Measurements from ENCODE around the gene TTL.
"Not testable (repeated sequence)": the region's sequence is repeated elsewhere in the genome, so short reads cannot be mapped to it uniquely, and the experiment has no call there.

Gene TTL

DNA sequence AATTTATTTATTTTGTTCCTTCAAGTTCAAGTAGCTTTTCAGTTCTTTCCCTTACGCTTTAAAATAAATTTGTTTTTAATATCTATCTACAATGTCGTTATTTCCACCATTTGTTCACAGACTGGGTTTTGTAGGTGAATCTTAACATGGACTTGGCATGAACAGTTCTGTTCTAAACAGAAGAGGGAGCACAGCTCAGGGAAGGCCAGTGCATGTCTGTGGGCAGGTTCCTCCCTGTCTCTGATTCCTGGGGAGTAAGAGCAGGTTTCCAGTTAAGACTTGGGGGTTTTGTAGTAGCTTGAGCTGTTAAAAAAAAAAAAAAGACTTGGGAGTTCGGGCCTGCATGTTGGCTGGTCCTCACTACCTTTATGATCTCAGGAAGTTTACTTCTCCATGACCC, 11.1 kb downstream of the TTL start:
- DNase-seq (ENCODE audit: low read depth): peak; percentile 21
- no peak overlapping the region for H3K4me3 ChIP-seq (replicated peaks; ENCODE audit: low read depth, low read length)
- TF ChIP-seq, protein P1, sequence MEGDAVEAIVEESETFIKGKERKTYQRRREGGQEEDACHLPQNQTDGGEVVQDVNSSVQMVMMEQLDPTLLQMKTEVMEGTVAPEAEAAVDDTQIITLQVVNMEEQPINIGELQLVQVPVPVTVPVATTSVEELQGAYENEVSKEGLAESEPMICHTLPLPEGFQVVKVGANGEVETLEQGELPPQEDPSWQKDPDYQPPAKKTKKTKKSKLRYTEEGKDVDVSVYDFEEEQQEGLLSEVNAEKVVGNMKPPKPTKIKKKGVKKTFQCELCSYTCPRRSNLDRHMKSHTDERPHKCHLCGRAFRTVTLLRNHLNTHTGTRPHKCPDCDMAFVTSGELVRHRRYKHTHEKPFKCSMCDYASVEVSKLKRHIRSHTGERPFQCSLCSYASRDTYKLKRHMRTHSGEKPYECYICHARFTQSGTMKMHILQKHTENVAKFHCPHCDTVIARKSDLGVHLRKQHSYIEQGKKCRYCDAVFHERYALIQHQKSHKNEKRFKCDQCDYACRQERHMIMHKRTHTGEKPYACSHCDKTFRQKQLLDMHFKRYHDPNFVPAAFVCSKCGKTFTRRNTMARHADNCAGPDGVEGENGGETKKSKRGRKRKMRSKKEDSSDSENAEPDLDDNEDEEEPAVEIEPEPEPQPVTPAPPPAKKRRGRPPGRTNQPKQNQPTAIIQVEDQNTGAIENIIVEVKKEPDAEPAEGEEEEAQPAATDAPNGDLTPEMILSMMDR (IDR thresholded peaks at IDR 0.05; ENCODE audit: low read length, missing control alignments): peak; percentile 12

DNA sequence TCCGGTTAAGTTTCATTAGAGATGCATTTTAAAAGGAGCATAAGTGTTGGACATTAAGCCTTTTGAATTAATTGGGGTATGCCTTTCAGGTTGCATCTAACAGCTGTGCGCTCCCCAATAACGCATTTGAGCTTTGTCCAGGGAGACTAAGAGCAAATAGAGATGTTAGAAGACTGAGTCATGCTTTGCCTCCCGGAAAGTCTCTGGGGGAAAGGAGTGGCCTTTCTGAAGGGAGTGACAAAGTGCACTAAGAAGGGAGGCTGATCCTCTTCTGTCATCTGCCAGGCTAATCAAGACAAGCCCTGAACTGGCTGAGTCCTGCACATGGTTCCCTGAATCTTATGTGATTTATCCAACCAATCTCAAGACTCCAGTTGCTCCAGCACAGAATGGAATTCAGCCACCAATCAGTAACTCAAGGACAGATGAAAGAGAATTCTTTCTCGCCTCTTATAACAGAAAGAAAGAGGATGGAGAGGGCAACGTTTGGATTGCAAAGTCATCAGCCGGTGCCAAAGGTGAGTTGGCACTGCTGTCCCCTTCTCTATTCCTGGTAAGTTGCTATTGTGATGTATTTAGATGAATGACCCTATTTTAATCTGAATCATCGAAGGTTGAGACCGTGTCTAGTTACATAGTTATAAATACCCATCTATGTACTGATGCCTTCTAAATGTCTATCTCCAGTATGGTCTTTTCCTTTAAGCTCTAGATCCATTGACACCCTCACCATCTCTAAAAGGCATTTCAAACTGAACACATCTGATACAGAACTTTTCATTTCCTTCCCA, 12.1 kb downstream of the TTL start:
- peak; percentile 65 for DNase-seq (ENCODE audit: low read depth)
- no peak overlapping the region for H3K4me3 ChIP-seq (replicated peaks; ENCODE audit: low read depth, low read length)

DNA sequence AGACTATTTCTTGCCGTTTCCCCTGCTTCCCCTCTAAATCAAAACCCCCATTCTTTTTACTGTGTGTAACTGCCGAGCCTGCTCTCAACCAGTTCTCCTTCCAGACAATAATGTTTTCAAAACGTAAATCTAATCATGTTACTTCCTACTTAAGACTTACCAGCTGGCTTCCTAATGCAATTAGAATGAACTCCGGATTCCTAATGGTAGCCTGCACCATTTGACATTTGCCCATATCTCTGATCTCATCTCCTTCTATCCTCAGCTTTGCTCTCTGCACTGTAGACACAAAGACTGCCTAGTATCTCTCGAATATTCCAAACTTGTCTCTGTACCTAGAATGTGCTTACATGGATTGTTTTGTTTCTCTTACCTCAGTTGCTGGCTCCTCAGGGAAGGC, 12.9 kb downstream of the TTL start:
- no peak overlapping the region for H3K4me3 ChIP-seq (replicated peaks; ENCODE audit: low read depth, low read length)
- TF ChIP-seq, protein P1 (IDR thresholded peaks at IDR 0.05; ENCODE audit: low read length, missing control alignments): no peak
- no peak for DNase-seq (ENCODE audit: low read depth)

More for the DNA sequence above, 12.1 kb downstream of the TTL start:
- TF ChIP-seq, protein P1 (IDR thresholded peaks at IDR 0.05; ENCODE audit: low read length, missing control alignments): no peak

DNA sequence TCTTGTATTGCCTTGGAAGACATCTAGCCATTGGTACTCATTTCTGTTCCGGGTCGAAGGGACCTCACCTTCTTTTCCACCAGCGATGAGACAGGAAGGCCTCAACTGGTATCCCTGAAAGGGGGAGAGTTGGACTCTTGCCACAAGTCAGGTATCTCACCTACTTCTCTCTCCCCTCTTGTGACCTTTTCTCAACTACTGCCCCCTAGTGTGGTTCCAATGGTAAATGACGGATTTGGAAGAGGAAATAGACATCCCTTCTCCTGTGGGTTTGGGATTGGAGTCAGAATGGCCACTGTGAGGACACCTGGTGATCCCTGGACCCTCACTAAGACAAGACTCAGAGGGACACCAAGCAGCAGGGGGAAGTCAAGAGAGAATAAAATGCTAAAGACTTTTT, 13.9 kb downstream of the TTL start:
- DNase-seq (ENCODE audit: low read depth); H3K4me3 ChIP-seq (replicated peaks; ENCODE audit: low read depth, low read length): not testable (repeated sequence)

DNA sequence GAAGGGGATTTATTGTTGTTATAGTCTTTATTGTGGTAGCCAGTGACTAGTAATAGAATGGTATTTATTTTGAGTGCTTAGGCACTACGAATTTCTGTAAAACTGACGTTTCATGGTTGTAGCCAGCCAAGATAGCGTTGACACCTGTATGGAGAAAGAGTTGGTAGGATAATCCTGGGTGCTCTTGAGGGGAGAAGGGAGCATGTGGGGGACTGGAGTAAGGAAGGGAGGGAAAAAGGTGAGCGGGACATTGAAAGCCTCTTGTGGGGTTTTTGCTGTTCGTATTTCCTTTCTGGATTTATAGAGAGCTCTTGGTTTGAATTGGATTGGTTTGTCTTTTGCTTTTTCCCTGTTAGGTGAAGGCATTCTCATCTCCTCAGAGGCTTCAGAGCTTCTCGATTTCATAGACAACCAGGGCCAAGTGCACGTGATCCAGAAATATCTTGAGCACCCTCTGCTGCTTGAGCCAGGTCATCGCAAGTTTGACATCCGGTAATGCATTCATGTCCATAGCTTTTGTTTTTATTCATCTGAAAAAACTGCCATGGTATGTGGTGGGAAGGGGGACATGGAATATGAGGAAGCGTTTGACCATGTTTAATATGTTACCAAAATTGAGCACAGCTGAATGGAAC, 19.0 kb downstream of the TTL start:
- H3K4me3 ChIP-seq (replicated peaks; ENCODE audit: low read depth, low read length): not testable (repeated sequence)
- peak; percentile 61 for DNase-seq (ENCODE audit: low read depth)
- TF ChIP-seq, protein P1 (IDR thresholded peaks at IDR 0.05; ENCODE audit: low read length, missing control alignments): peak; percentile 34

DNA sequence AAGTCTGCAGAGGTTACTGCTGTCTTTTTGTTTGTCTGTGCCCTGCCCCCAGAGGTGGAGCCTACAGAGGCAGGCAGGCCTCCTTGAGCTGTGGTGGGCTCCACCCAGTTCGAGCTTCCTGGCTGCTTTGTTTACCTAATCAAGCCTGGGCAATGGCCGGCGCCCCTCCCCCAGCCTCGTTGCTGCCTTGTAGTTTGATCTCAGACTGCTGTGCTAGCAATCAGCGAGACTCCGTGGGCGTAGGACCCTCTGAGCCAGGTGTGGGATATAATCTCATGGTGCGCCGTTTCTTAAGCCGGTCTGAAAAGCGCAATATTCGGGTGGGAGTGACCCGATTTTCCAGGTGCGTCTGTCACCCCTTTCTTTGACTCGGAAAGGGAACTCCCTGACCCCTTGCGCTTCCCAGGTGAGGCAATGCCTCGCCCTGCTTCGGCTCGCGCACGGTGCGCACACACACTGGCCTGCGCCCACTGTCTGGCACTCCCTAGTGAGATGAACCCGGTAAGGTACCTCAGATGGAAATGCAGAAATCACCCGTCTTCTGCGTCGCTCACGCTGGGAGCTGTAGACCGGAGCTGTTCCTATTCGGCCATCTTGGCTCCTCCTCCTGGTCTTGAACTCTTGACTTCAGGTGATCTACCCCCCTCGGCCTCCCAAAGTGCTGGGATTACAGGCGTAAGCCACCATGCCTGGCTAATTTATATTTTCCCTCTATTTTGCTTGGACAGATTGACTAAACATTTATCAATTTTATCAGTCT, 27.5 kb downstream of the TTL start:
- not testable (repeated sequence) for H3K4me3 ChIP-seq (replicated peaks; ENCODE audit: low read depth, low read length); DNase-seq (ENCODE audit: low read depth)

DNA sequence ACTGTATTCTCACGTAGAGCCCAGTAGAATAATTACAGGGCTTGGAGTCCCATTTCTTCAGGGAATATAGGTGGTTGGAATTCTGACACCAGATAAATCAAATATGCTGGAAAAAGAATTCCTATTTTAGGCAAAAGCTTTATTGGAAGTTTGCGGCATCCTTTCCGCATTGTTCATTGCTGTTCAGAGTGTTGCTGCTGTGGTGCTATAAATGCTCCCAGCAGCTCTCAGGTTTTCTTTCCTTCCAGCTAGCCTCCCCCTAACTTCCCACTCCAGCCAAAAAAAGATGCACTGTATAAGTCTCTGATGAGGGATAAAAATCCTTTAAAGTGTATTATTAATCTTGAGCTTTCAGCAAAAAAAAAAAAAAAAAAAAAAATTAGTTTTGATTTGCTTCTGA, 34.8 kb downstream of the TTL start:
- H3K4me3 ChIP-seq (replicated peaks; ENCODE audit: low read depth, low read length): no peak overlapping the region
- DNase-seq (ENCODE audit: low read depth): no peak
- TF ChIP-seq, protein P1 (IDR thresholded peaks at IDR 0.05; ENCODE audit: low read length, missing control alignments): no peak
